HepG2 (cell line): ENCODE results near the gene PTPRH. TPM values are rescaled to one million over a fixed set of nuclear protein-coding genes. Genes with fewer than 3 reads are reported as not detected.

Source experiments
- KAT2B ChIP-seq: fragments of 150-350 bp; IDR thresholded peaks from 2 replicates; pipeline ENCODE4 v1.6.1; 2014; ENCODE audit warnings: low read depth, low read length, borderline replicate concordance
- MAFK ChIP-seq, 2 experiments: IDR thresholded peaks in 1 of 2; conservative IDR thresholded peaks in 1 of 2; 2 replicates each; pipeline ENCODE4 v1.6.1; 2011; ENCODE audit warnings: improper control_type of control experiment in 2 of 2, low read length in 2 of 2
- MTA1 ChIP-seq: sonication (generic); formaldehyde crosslinking; IDR thresholded peaks from 2 replicates; pipeline ENCODE4 v1.4.0; 2020; ENCODE audit warnings: missing genetic modification reagents, mild to moderate bottlenecking, borderline replicate concordance
- NFIC ChIP-seq: IDR thresholded peaks from 2 replicates; pipeline ENCODE4 v1.6.1; 2012; ENCODE audit warnings: mild to moderate bottlenecking, low read length, inconsistent platforms
- NFYC ChIP-seq: IDR thresholded peaks from 2 replicates; pipeline ENCODE4 v1.6.1; 2016; ENCODE audit warnings: missing genetic modification reagents, missing compliant biosample characterization
- SOX13 ChIP-seq, 3 experiments: fragments of 450-650 bp in 1 of 3; sonication (generic) in 1 of 3; formaldehyde crosslinking in 1 of 3; IDR thresholded peaks in 2 of 3; conservative IDR thresholded peaks in 1 of 3; 2 replicates each; pipeline versions ENCODE4 v1.5.0 to v1.6.1; 2016 to 2020; ENCODE audit warnings: antibody characterized with exemption in 1 of 3, mild to moderate bottlenecking in 1 of 3, missing compliant biosample characterization in 1 of 3, missing genetic modification reagents in 1 of 3, moderate library complexity in 1 of 3
- U2AF2 ChIP-seq: fragments of 200-400 bp; formaldehyde crosslinking; IDR thresholded peaks from 2 replicates; pipeline ENCODE4 v1.6.1; 2017; ENCODE audit warnings: low read depth, mild to moderate bottlenecking, low read length
- YEATS4 ChIP-seq: sonication (generic); formaldehyde crosslinking; IDR thresholded peaks from 2 replicates; pipeline ENCODE4 v1.4.0; 2020; ENCODE audit warnings: missing genetic modification reagents, borderline replicate concordance
- YY1 ChIP-seq: IDR thresholded peaks from 2 replicates; pipeline ENCODE4 v1.6.1; 2011; ENCODE audit warnings: low read length, low read depth, moderate library complexity, mild to moderate bottlenecking; ENCODE audit not compliant: insufficient read depth, insufficient replicate concordance
- ZNF567 ChIP-seq: sonication (generic); formaldehyde crosslinking; IDR thresholded peaks from 2 replicates; pipeline ENCODE4 v1.8.1; 2023; ENCODE audit warnings: mild to moderate bottlenecking, missing genetic modification reagents, borderline replicate concordance
- ZNF747 ChIP-seq: sonication (generic); formaldehyde crosslinking; IDR thresholded peaks from 2 replicates; pipeline ENCODE4 v1.8.1; 2023; ENCODE audit warnings: missing genetic modification reagents, mild to moderate bottlenecking, borderline replicate concordance
- ZNF841 ChIP-seq: sonication (generic); formaldehyde crosslinking; IDR thresholded peaks from 2 replicates; pipeline ENCODE4 v1.8.1; 2023; ENCODE audit warnings: missing genetic modification reagents, borderline replicate concordance
- ZSCAN25 ChIP-seq: sonication (generic); formaldehyde crosslinking; IDR thresholded peaks from 2 replicates; pipeline ENCODE4 v1.8.0; 2022; ENCODE audit warnings: mild to moderate bottlenecking, missing genetic modification reagents
- polyA plus RNA-seq, 8 experiments: library from polyadenylated mRNA; depleted of rRNA in 3 of 8; stranded (reverse) in 7 of 8; unstranded in 1 of 8; fragments of >200 nt; fragmentation: Illumina TruSeq in 4 of 8; extraction: Trizol in 4 of 8; gene quantifications; 2 replicates each; pipeline versions ENCODE4 v1.2.1 to v1.2.3, GENCODE V29; 2011 to 2016; ENCODE audit warnings: low read depth in 4 of 8, missing spikeins in 1 of 8, mixed read lengths in 1 of 8; ENCODE audit not compliant: insufficient read depth in 1 of 8
- total RNA-seq, 5 experiments: library from RNA; depleted of rRNA; stranded (reverse); fragments of >200 nt; fragmentation: Illumina TruSeq; extraction: Trizol; gene quantifications; 2 replicates each; pipeline ENCODE4 v1.2.3, GENCODE V29; 2016; ENCODE audit warnings: low read depth in 1 of 5
- TF ChIP-seq, protein P1 (sequence below), 2 experiments: fragments of 450-650 bp in 1 of 2; sonication (generic) in 1 of 2; formaldehyde crosslinking; IDR thresholded peaks; 2 replicates each; pipeline versions ENCODE4 v1.5.0 to v1.8.0; 2020 to 2022; ENCODE audit warnings: mild to moderate bottlenecking in 1 of 2, missing genetic modification reagents in 1 of 2
- TF ChIP-seq, protein P2 (sequence below): sonication (generic); formaldehyde crosslinking; IDR thresholded peaks from 2 replicates; pipeline ENCODE4 v1.4.0; 2020; ENCODE audit warnings: missing genetic modification reagents
- TF ChIP-seq, protein P3 (sequence below): sonication (generic); formaldehyde crosslinking; IDR thresholded peaks from 2 replicates; pipeline ENCODE4 v1.5.0; 2020; ENCODE audit warnings: missing genetic modification reagents

PTPRH gene
- total and polyA plus RNA-seq, 2 of the 13 experiments (the other 11 are each of a cell fraction or from before 2014, with no cell fraction given) = 14.7 to 125 TPM

DNA sequence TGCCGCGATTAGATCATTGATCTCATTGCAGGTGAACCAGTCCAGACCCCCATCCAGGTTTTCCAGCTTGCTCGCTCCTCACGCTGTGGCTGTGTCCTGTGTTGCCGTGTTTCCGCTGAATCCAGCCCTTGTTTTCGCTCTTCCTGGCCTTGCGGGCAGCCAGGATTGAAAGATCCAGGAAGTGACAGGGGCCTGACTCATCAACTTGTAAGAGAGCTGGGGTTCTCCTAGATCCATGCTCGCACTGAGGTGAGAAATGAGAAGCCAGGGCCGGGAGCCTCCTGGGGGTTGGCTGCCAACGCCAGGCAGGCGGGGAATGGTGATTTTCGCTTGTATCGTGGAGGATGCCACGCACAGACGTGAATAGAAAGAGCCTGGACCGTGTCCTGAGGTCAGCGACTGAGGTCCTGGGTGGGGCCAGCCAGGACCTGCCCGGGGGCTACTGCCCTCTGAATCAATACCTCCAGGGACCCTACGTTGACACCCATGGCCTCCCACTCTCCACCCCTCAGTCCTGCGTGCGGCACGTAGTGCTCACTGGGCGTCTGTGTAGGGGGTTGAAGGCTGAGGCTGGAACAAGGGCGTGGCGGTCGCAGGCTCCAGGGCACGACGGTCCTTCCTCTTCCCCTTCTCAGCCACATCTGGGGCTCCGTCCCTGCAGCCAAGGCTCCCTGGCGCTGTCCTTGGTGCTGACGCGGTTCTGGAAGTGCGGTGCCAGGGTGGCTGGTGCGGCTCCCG lies 7.3 kb upstream of the PTPRH start (continued):
- TF ChIP-seq YY1 = peak; percentile 85
- TF ChIP-seq, protein P1, sequence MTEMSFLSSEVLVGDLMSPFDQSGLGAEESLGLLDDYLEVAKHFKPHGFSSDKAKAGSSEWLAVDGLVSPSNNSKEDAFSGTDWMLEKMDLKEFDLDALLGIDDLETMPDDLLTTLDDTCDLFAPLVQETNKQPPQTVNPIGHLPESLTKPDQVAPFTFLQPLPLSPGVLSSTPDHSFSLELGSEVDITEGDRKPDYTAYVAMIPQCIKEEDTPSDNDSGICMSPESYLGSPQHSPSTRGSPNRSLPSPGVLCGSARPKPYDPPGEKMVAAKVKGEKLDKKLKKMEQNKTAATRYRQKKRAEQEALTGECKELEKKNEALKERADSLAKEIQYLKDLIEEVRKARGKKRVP (CRISPR knock-in tag; IDR thresholded peaks at IDR 0.05) = no peak; a peak in 1 of 4 replicates
- peak; percentile 56; the same call in 1 of the 2 replicates for TF ChIP-seq NFYC
- TF ChIP-seq ZNF567 (CRISPR knock-in tag) = no peak
- peak; percentile 86 to 94 for TF ChIP-seq MAFK (conservative IDR thresholded peaks at IDR 0.05 in 1 of 2, IDR thresholded peaks at IDR 0.05 in 1 of 2; ENCODE audit: low read length in 2 of 2)
- no peak for TF ChIP-seq ZNF841 (CRISPR knock-in tag)
- peak; percentile 60; the same call in 1 of the 2 replicates for TF ChIP-seq ZNF747
- no peak for TF ChIP-seq NFIC
- TF ChIP-seq, protein P2, sequence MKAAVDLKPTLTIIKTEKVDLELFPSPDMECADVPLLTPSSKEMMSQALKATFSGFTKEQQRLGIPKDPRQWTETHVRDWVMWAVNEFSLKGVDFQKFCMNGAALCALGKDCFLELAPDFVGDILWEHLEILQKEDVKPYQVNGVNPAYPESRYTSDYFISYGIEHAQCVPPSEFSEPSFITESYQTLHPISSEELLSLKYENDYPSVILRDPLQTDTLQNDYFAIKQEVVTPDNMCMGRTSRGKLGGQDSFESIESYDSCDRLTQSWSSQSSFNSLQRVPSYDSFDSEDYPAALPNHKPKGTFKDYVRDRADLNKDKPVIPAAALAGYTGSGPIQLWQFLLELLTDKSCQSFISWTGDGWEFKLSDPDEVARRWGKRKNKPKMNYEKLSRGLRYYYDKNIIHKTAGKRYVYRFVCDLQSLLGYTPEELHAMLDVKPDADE (CRISPR knock-in tag) = no peak; the same call in none of the 2 replicates
- TF ChIP-seq MTA1 (CRISPR knock-in tag) = peak; percentile 18; the same call in 1 of the 2 replicates
- TF ChIP-seq YEATS4 (CRISPR knock-in tag) = peak; percentile 78; the same call in 1 of the 2 replicates
- TF ChIP-seq U2AF2 = no peak
- TF ChIP-seq ZSCAN25 = peak; percentile 73
- TF ChIP-seq, protein P3, sequence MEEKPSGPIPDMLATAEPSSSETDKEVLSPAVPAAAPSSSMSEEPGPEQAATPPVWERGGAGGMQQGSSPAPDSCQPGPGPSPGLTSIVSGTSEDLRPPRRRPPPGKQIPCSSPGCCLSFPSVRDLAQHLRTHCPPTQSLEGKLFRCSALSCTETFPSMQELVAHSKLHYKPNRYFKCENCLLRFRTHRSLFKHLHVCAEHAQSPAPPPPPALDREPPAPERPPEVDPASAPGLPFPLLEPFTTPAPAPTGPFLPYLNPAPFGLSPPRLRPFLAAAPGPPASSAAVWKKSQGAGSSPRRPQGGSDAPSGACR (CRISPR knock-in tag) = peak; percentile 96
- TF ChIP-seq SOX13 (IDR thresholded peaks at IDR 0.05) = no peak
- peak; percentile 64 to 79; a peak in 3 of 4 replicates for TF ChIP-seq SOX13 (CRISPR knock-in tag; conservative IDR thresholded peaks at IDR 0.05 in 1 of 2, IDR thresholded peaks at IDR 0.05 in 1 of 2)
- TF ChIP-seq KAT2B = no peak
